CD4-positive, alpha-beta T cell treated with Interleukin-6 for 4 hours (primary cell): ENCODE results near the gene PPP6R3.
"Not testable (repeated sequence)": the region's sequence is repeated elsewhere in the genome, so short reads cannot be mapped to it uniquely, and the experiment has no call there.

Experiments used
- DNase-seq: peaks from one replicate; pipeline ENCODE4 v3.0.0-alpha.2; 2020; ENCODE audit warnings: mixed read lengths

Gene PPP6R3

DNA sequence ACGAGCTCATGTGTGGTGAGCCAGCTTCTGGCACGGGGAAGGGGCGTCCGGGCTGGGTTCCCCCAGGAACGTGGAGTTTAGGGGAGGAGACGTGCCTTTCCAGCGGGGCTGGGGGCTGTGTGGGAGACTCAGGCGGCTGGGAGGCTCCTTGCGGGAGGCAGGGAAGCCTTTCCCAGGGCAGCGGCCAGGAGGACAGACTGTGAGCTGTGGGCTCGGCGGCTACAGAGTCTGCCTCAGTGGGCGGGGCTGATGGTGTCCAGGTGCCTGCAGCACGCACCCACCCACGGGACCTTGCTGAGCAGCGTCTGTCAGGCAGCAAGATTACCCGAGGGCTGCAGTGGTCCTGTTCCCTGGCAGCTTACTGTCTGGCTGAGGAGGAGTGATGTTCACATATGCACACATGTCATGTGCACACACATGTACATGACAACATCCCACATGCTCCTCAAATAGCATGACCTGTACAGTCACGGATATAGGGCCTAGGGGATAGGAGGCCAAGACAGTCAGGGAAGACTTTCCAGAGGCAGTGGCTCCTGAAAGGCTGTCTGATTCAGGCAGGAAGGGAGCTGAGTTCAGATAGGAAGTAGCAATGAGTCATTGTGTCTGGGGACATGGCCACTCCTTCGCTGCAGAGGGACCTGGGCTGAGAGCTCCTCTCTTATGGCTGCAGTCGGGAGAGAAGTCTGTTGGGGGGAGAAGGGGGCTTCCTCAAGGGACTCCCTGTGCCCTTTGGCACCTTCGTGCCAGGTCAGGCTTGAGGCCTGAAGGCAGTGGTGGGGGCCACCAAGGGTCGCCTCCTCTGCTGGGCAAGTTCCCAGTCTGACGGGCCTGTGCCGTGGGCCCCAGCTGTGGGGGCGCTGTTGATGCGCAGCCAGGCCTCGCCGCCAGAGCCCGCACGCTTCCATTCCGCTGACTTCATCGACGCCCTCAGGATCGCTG lies 23.3 kb upstream of the PPP6R3 start:
- peak; percentile 20 for DNase-seq

DNA sequence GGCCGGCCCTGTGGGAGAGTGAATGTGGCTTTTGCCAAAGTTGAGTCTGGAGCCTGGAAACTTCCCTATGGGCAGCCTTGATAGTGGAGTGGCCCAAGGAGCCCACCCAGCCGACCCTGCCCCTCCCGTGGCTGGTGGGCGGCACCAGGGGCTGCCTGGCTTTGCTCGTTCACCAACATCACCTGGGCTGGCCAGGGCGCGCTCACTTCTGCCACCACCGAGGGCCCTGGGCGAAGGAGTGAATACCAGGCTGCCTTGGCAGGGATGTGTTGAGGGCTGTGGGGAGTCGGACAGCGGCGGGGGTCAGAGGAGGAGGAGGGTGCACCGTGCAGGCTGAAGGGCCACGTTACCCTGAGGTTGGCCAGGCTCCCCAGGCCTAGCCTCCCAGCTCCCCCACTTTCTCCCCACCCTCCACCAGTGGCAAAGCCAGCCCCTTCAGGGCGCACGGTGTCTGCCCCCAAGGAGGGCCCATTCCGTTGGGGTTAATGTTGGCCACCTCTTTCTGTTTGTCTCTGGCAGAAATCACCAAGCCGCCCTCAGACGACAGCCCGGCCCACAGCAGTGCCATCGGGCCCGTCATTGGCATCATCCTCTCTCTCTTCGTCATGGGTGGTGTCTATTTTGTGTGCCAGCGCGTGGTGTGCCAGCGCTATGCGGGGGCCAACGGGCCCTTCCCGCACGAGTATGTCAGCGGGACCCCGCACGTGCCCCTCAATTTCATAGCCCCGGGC lies 22.5 kb upstream of the PPP6R3 start:
- DNase-seq: no peak

- no peak for DNase-seq
These were observed 21.8 kb upstream of the PPP6R3 start for GRCh38 chr11:68438658-68439259.

- DNase-seq: no peak
These were observed 21.0 kb upstream of the PPP6R3 start for GRCh38 chr11:68439355-68440065.

- no peak for DNase-seq
These were observed 20.3 kb upstream of the PPP6R3 start for GRCh38 chr11:68440224-68440623.

DNA sequence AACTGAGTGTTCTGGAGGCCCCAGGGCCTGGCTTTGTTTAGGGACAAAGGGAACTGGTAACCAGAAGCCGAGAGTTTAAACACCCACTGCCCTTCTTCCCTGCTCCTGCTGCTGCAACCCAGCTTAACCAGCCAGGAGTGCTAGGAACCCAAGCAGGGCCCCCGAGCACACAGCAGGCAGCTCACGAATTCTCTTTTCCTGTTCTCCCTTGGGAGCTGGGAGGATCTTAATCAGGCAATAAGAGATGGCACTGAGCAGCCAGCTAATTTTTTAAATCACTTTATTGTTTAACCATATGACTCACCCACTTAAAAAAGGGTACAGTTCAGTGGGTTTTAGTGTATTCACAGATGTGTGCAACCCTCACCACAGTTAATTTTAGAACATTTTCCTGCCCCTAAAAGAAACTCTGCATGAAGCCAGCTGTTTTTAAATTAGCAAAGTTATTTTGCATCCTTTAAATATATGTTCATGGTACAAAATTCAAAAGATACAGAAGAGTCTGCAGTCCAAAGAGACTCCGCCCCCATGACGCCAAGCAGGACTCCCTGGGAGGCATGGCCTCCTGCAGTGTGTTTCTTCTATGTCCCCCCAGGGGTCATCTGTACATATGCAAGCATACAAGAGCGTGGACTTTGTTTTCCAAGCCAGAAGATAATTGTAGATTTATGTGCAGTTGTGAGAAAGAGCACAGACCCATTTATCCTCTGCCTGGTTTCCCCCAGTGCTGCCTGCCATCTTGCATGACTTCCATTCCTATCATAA lies 18.9 kb upstream of the PPP6R3 start:
- no peak for DNase-seq

DNA sequence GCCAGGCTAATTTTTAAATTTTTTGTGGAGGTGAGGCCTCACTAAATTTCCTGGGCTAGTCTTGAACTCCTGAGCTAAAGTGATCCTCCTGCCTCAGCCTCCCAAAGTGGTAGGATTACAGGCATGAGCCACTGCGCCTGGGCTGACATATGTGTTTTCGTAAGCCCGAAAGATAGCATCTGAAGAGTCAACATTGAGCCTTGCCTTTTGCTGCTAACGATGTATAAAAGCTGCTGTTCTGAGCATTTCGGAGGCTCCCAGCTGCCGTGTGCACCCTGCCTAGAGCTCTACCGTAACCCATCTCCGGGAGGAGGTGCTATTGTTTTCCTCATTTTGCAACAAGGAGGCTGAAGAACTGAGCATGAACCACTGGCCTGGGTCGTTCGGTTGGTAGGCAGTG lies 18.1 kb upstream of the PPP6R3 start:
- no peak for DNase-seq

DNA sequence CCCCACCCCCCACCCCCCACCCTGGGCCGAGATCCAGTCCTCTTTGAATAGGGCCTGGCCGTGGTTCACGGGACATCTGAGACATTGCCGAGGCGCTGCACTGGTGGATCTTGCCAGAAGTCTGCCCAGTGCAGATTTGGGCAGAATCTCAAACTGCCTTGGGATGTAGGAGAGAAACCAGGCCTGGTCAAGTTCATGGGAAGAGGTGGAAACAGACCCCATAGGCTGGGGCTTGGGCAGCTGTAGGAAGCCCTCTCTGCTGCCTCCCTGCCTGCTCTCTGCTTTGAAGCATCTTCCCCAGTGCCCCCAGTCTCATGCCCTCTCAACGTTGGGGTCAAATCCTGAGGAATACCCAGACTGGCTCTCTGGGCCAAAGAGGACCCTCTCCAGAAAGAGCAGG lies 16.0 kb upstream of the PPP6R3 start:
- no peak for DNase-seq

GRCh38 chr11:68445531-68446035 lies 15.0 kb upstream of the PPP6R3 start:
- no peak for DNase-seq

GRCh38 chr11:68446046-68446725 lies 14.4 kb upstream of the PPP6R3 start:
- DNase-seq: no peak

DNA sequence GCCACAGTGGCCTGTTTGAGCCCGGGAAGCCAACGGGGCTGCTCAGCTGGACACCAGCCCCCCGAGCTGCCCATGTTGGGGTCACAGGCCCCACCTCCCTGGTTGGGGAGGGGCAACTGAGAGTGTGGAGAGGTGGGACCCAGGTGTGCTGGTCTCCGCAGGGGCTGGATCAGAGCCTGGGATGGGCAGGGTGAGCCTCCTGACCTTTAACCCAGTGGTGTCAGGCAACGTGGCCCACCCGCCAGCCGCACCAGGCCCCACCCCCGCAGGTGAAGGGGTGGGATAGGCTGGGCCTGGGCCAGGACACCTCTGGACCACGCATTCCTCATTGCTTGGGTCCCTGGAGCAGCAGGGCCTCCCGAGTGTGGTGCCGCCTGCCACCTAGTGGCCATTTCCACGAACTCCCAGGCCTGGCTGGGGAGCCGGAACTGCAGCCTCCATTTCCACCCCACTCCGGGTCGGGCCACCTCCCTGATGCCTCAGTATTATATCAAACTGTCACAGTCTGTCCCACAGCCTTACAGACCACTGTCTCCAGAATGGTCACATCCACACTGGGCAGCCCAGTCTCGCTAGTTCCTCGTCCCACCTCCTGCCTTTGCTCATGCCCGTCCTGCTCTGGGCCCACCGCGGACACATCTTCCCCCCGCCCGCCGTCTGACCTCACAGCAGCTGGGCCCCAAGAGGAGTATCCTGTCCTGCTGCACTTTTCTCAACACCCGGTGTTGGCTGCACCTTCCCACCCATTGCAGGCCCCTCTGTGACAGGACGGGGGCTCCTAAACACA lies 13.3 kb upstream of the PPP6R3 start:
- DNase-seq: peak; percentile 82

GRCh38 chr11:68447914-68448313 lies 12.6 kb upstream of the PPP6R3 start:
- not testable (repeated sequence) for DNase-seq

DNA sequence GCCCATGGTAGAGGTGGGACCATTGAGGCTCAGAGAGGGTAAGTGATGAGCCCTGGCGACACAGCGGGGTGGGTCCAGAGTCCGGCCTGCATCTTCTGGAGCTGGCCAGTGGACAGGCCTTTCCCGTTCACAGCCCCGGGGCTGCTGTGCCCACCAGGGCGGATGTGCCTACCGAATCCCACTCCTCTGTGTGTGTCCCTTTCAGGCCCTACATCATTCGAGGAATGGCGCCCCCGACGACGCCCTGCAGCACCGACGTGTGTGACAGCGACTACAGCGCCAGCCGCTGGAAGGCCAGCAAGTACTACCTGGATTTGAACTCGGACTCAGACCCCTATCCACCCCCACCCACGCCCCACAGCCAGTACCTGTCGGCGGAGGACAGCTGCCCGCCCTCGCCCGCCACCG lies 11.9 kb upstream of the PPP6R3 start:
- DNase-seq: no peak

- DNase-seq: no peak
These were observed 10.6 kb upstream of the PPP6R3 start for GRCh38 chr11:68449951-68450350.

- no peak for DNase-seq
These were observed 9.8 kb upstream of the PPP6R3 start for GRCh38 chr11:68450711-68451110.

GRCh38 chr11:68454767-68455166 lies 5.8 kb upstream of the PPP6R3 start:
- no peak for DNase-seq

GRCh38 chr11:68455485-68455884 lies 5.1 kb upstream of the PPP6R3 start:
- DNase-seq: no peak

DNA sequence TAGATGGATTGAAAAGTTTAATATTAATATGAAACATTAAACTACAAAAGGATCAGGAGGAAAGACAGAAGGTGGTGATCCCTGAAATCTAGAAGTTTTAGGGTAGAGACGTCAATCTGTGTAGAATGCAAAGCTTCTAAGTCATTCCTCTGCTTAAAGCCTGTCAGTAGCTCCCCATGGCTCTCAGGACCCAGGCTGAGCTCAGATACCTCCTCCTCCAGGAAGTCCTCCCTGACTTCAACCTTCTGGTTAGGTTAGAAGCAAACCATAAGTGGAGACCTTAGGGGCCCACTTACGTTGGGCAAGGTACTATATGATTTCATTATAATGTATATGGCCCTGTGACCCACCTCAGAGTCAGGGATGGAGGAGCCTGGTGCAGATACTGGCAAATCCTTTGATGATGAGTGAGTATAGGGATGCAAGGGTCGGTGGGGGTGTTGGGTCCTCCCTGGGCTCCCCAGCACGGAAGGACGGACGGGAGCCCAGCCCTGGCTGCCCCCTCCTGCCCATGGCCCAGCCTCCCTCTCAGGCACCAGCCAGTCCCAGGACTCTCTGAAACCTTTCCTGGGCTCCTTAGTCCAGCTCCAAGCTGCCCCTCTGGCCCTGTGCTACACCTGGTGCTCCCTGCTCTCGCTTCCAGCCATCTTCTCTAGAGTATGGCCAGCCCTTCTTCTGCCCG lies 3.2 kb upstream of the PPP6R3 start:
- no peak for DNase-seq

GRCh38 chr11:68457898-68458249 lies 2.7 kb upstream of the PPP6R3 start:
- DNase-seq: no peak

DNA sequence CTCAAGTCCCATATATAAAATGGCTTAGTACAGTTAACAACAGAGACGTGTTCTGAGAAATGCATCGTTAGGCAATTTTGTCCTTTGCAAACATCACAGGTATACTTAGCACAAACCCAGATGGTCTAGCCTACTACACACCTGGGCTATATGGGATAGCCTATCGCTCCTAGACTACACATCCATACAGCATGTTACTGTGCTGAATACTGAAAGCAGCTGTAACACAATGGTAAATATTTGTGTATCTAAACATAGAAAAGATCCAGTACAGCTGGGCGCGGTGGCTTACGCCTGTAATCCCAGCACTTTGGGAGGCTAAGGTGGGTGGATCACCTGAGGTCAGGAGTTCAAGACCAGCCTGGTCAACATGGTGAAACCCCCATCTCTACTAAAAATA lies 2.2 kb upstream of the PPP6R3 start:
- DNase-seq: not testable (repeated sequence)
